Karpas-422 (cell line): ENCODE measurements around the gene CD200R1. TPM values are rescaled to one million over a fixed set of nuclear protein-coding genes. Genes with fewer than 3 reads are reported as not detected.

Experiments used
- DNase-seq: peaks from one replicate; pipeline ENCODE4 v3.0.0-alpha.2; 2015
- H2AFZ ChIP-seq: fragments of 200-600 bp; sonication (generic); 2 replicates; pipeline ENCODE4 v1.6.1; 2014; ENCODE audit warnings: antibody characterized with exemption, low read length, mixed read lengths
- H3K27ac ChIP-seq: fragments of 200-600 bp; sonication (generic); 2 replicates; pipeline ENCODE4 v1.5.1; 2014; ENCODE audit warnings: mild to moderate bottlenecking, low read length, moderate library complexity
- H3K27me3 ChIP-seq: fragments of 200-600 bp; sonication (generic); 2 replicates; pipeline ENCODE4 v1.6.1; 2014; ENCODE audit warnings: low read length, mixed read lengths
- H3K36me3 ChIP-seq: fragments of 200-600 bp; sonication (generic); 2 replicates; pipeline ENCODE4 v1.6.1; 2014; ENCODE audit warnings: low read length, mixed read lengths; ENCODE audit not compliant: insufficient read depth
- H3K4me1 ChIP-seq: fragments of 200-600 bp; sonication (generic); 2 replicates; pipeline ENCODE4 v1.6.1; 2014; ENCODE audit warnings: mild to moderate bottlenecking, low read length, mixed read lengths
- H3K4me2 ChIP-seq: fragments of 200-600 bp; sonication (generic); 2 replicates; pipeline ENCODE4 v1.6.1; 2014; ENCODE audit warnings: low read length, low read depth, mild to moderate bottlenecking; ENCODE audit not compliant: poor library complexity, severe bottlenecking
- H3K4me3 ChIP-seq: fragments of 200-600 bp; sonication (generic); 2 replicates; pipeline ENCODE4 v1.5.1; 2014; ENCODE audit warnings: mild to moderate bottlenecking, antibody characterized with exemption, low read length, mixed read lengths
- H3K79me2 ChIP-seq: fragments of 200-600 bp; sonication (generic); 2 replicates; pipeline ENCODE4 v1.6.1; 2014; ENCODE audit warnings: mild to moderate bottlenecking, low read length, mixed read lengths
- H3K9ac ChIP-seq: fragments of 200-600 bp; sonication (generic); 2 replicates; pipeline ENCODE4 v1.6.0; 2014; ENCODE audit warnings: low read length
- H3K9me2 ChIP-seq: fragments of 200-600 bp; sonication (generic), shearing (Covaris generic); replicated peaks from 2 replicates; pipeline ENCODE4 v1.6.0; 2014; ENCODE audit warnings: mild to moderate bottlenecking, low read length, moderate library complexity; ENCODE audit not compliant: insufficient read depth
- H3K9me3 ChIP-seq: fragments of 300-700, 200-600 bp; sonication (generic); 2 replicates; pipeline ENCODE4 v1.6.1; 2014; ENCODE audit warnings: low read length, mixed read lengths
- H4K20me1 ChIP-seq: fragments of 200-600 bp; sonication (generic); 2 replicates; pipeline ENCODE4 v1.6.1; 2014; ENCODE audit warnings: mild to moderate bottlenecking, antibody characterized with exemption, low read length, low read depth; ENCODE audit not compliant: insufficient read depth
- total RNA-seq: library from RNA; depleted of rRNA; stranded (reverse); fragments of >200 nt; shearing (Covaris generic); gene quantifications from 2 replicates; pipeline ENCODE4 v1.2.3, GENCODE V29; 2014; ENCODE audit warnings: low replicate concordance

CD200R1 gene
- total RNA-seq, 1 experiment from 2014 or later = not detected

DNA sequence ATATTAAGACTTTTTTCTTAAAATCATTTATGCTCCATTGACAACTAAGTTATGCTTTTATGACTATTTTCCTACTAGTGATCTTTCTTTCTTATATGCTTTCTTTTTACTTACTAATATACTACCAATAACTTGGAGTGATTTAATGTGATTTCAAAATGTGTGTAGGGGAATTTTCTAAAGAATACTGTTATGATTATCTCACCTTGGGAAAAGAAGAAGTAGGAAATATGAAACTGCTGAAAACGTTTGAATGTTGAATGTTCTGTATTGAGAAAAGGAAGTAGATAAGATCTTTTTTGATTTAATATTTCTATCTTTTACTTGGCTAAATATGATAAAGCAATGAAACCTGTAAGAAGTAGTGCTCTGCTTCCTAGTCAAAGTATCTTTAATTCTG lies 7.8 kb upstream of the CD200R1 start:
- no peak overlapping the region for H3K9ac ChIP-seq
- H2AFZ ChIP-seq = no peak overlapping the region
- peaks cover 6% of the 10 kb centered on the region; the same call in 1 of the 2 replicates for H3K4me1 ChIP-seq
- no peak overlapping the region for H3K4me3 ChIP-seq
- no peaks in the 10 kb centered on the region for H3K9me2 ChIP-seq
- H3K4me2 ChIP-seq = no peak overlapping the region
- H4K20me1 ChIP-seq = no peaks in the 10 kb centered on the region
- no peaks in the 10 kb centered on the region for H3K9me3 ChIP-seq
- no peaks in the 10 kb centered on the region for H3K27me3 ChIP-seq
- no peak for DNase-seq
- no peak overlapping the region for H3K27ac ChIP-seq
- no peaks in the 10 kb centered on the region for H3K79me2 ChIP-seq
- no peaks in the 10 kb centered on the region for H3K36me3 ChIP-seq

DNA sequence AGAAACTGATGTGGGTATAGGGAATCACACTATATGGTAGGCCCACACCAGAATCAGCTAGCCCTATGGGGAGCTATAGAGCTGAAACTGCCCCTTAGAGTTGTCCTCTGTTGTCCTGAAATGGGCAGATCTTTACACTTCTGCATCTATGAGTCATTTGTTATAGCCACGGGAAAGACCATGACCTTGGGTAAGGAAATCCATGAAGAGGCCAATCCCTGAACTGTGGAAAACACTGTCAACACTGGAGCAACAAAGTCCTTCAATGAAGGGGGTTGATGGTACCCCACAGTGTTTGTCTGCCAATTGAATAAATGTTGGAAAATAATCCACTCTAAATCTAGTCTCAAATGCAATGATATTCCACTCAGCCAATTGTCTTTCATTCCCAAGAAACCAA lies 5.2 kb upstream of the CD200R1 start:
- DNase-seq = no peak
- H4K20me1 ChIP-seq = no peaks in the 10 kb centered on the region
- no peaks in the 10 kb centered on the region for H3K9me2 ChIP-seq
- no peaks in the 10 kb centered on the region for H3K27me3 ChIP-seq
- H3K9ac ChIP-seq = no peak overlapping the region
- no peaks in the 10 kb centered on the region for H3K9me3 ChIP-seq
- H3K79me2 ChIP-seq = no peaks in the 10 kb centered on the region
- no peak overlapping the region for H3K27ac ChIP-seq
- no peak overlapping the region for H3K4me2 ChIP-seq
- H3K4me3 ChIP-seq = no peak overlapping the region
- H3K36me3 ChIP-seq = no peaks in the 10 kb centered on the region
- H3K4me1 ChIP-seq = peaks cover 6% of the 10 kb centered on the region; the same call in 1 of the 2 replicates
- no peak overlapping the region for H2AFZ ChIP-seq

DNA sequence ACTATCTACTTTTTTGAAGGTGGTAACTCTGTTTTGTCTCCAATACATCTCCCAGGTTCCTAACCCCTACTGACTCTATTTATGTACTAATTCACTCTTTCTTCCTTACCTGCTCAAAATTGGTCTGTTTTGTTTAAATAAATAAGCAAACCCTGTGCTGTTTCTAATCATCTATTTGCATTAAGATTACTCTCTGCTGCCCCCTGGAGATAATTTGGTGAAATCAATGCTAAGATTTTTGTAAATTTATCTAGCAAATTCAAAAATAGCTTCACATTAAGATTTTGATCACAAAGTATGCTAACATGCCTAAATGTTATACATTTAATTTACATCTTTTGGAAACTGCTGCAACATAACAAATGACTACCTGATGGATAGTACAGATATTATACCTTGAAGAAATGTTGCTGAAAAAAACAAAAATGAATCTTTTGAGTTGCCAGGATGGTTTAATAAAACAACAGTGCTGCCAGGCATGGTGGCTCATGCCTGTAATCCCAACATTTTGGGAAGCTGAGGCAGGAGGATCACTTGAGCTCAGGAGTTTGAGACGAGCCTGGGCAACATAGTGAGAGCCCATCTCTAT lies 4.4 kb upstream of the CD200R1 start:
- no peak overlapping the region for H3K4me3 ChIP-seq
- H2AFZ ChIP-seq = no peak overlapping the region
- no peaks in the 10 kb centered on the region for H3K79me2 ChIP-seq
- H3K9ac ChIP-seq = no peak overlapping the region
- H3K4me2 ChIP-seq = no peak overlapping the region
- H3K9me3 ChIP-seq = no peaks in the 10 kb centered on the region
- peak; percentile 78 for DNase-seq
- H3K27ac ChIP-seq = no peak overlapping the region
- no peaks in the 10 kb centered on the region for H3K27me3 ChIP-seq
- no peaks in the 10 kb centered on the region for H4K20me1 ChIP-seq
- peaks cover 6% of the 10 kb centered on the region; the same call in 1 of the 2 replicates for H3K4me1 ChIP-seq
- H3K9me2 ChIP-seq = no peaks in the 10 kb centered on the region
- H3K36me3 ChIP-seq = no peaks in the 10 kb centered on the region

DNA sequence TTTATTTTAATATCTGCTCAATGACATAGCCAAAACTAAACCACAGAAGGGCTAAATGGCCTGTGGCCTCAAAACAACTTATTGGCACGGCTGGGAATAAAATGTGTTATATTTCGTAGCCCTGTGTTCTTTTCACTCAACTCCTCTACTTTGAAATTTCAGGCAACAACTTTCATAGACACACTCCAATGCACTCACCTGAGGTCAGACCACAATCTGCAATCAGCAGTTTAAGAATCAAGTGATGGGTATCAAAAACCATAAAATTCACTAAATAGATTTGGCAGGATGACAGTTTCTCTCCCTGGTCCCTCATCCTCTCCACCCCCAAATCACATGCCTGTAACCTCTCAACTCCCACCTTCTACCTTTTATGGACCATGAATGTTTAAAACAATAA lies 2.0 kb upstream of the CD200R1 start:
- Histone ChIP-seq H3K9me2 (no peaks in the 10 kb centered on the region), H3K27ac (no peak overlapping the region), H3K9ac (no peak overlapping the region), H3K4me3 (no peak overlapping the region), H3K79me2 (no peaks in the 10 kb centered on the region), H3K27me3 (no peaks in the 10 kb centered on the region), H3K4me2 (no peak overlapping the region), H3K4me1 (no peaks in the 10 kb centered on the region), H3K9me3 (no peaks in the 10 kb centered on the region), H3K36me3 (no peaks in the 10 kb centered on the region), H4K20me1 (no peaks in the 10 kb centered on the region), H2AFZ (no peak overlapping the region)
- no peak for DNase-seq

DNA sequence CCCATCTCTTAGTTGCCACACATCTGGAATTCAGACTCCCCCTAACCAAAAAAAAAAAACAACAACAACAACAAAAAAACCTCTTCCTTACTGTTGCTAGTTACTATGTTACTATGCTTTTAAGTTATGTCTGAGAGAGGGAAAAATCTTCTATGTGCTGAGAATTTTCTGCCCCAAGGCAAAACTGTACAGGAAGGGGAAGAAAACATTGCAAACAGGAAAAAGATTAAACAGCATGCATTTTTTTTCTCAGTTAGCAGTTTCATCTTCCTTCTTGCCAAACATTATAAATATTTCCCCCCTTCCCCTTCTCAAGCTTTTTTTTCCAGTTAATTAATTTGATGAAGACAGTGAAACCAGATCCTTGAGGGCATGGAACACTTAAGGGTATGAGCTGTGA lies 1.1 kb upstream of the CD200R1 start:
- Histone ChIP-seq H3K4me1 (no peaks in the 10 kb centered on the region), H3K27me3 (no peaks in the 10 kb centered on the region), H3K9me3 (no peaks in the 10 kb centered on the region), H3K36me3 (no peaks in the 10 kb centered on the region), H2AFZ (no peak overlapping the region), H3K79me2 (no peaks in the 10 kb centered on the region), H3K4me2 (no peak overlapping the region), H3K9ac (no peak overlapping the region), H3K27ac (no peak overlapping the region), H4K20me1 (no peaks in the 10 kb centered on the region), H3K4me3 (no peak overlapping the region), H3K9me2 (no peaks in the 10 kb centered on the region)
- DNase-seq = no peak

DNA sequence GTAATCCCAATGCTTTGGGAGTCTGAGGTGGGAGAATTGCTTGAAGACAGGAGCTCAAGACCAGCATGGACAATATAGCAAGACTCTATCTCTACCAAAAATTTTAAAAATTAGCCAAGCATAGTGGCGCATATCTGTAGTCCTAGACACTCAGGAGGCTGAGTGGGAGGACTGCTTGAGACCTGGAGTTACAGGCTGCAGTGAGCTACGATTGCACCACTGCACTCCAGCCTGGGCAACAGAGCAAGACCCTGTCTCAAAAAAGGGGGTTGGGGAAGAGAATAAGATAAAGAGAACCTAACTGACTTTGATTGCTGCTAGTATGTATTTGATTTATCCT lies 755 bp downstream of the CD200R1 start:
- H3K27ac ChIP-seq = no peak overlapping the region

DNA sequence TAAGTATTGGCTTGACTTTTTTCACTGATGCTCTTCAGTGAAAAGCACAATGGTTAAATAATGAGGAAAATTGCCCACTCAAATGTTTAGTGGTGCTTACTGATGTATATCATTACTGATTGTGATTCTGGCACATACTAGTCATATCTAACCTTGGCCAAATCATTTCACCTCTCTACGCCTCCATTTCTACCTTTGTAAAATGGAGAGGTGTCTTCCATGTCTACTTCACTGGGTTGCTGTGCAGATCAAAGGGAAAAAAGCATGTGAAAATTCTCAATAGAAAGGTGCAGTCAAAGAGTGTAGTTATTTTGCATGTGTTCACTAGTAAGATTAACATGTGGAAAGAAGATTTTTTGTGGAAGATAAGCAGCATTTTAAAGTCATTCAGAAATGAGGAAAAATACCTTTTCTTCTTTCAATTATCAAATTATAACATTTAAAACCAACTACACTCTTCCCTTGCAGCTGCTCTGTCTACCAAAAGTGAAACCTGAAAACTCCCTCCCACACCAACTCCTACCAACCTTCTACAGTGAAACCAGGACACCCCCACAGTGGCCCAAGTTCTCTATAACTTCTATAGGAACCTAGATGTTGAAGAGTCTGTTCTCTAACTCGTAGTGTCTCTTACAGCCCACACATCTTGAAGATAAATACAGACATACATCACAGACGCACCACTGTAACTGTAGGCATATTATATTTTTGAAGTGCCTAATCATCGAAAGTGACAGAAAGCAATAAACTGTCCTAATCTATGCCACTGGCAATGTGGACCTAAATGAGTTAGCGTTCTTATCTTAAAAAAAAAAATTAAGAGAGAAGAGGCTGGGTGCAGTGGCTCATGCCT lies 1.4 kb downstream of the CD200R1 start:
- no peak overlapping the region for H3K4me3 ChIP-seq
- no peak for DNase-seq

More for the DNA sequence above, 755 bp downstream of the CD200R1 start:
- H4K20me1 ChIP-seq = no peaks in the 10 kb centered on the region
- H3K9ac ChIP-seq = no peak overlapping the region
- no peaks in the 10 kb centered on the region for H3K9me2 ChIP-seq
- H3K4me2 ChIP-seq = no peak overlapping the region
- H3K79me2 ChIP-seq = no peaks in the 10 kb centered on the region
- no peak overlapping the region for H2AFZ ChIP-seq
- no peak for DNase-seq
- H3K9me3 ChIP-seq = no peaks in the 10 kb centered on the region
- no peaks in the 10 kb centered on the region for H3K4me1 ChIP-seq
- H3K27me3 ChIP-seq = no peaks in the 10 kb centered on the region
- no peak overlapping the region for H3K4me3 ChIP-seq
- no peaks in the 10 kb centered on the region for H3K36me3 ChIP-seq

DNA sequence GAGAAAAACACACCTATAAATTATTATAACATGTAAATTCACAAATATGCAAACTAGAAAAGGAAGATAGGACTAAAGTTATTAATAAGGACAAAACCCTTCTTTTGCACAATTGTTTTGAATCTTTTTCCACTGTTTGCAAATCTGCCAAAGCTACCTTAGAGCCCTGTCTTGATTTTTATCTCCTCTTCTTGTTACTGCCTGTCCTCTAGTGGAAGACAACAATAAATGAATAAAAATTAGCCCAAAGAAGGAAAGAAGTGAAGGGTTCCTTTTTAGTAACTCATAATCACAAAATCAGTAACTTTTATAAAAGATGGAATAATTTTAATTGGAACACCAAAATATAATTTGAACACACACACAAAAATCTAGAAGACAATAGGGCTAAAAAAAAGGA lies 2.7 kb downstream of the CD200R1 start:
- no peak overlapping the region for H3K9ac ChIP-seq
- no peak overlapping the region for H3K27ac ChIP-seq
- H3K4me1 ChIP-seq = no peaks in the 10 kb centered on the region
- no peaks in the 10 kb centered on the region for H3K9me2 ChIP-seq
- H3K36me3 ChIP-seq = no peaks in the 10 kb centered on the region
- no peaks in the 10 kb centered on the region for H3K9me3 ChIP-seq
- H3K4me2 ChIP-seq = no peak overlapping the region
- H3K79me2 ChIP-seq = no peaks in the 10 kb centered on the region
- H2AFZ ChIP-seq = no peak overlapping the region
- no peaks in the 10 kb centered on the region for H4K20me1 ChIP-seq
- DNase-seq = no peak
- H3K4me3 ChIP-seq = no peak overlapping the region
- H3K27me3 ChIP-seq = no peaks in the 10 kb centered on the region

More for the DNA sequence above, 1.4 kb downstream of the CD200R1 start:
- no peaks in the 10 kb centered on the region for H3K36me3 ChIP-seq
- no peaks in the 10 kb centered on the region for H3K9me2 ChIP-seq
- H3K9me3 ChIP-seq = no peaks in the 10 kb centered on the region
- H3K9ac ChIP-seq = no peak overlapping the region
- H2AFZ ChIP-seq = no peak overlapping the region
- no peaks in the 10 kb centered on the region for H3K79me2 ChIP-seq
- H3K4me2 ChIP-seq = no peak overlapping the region
- no peaks in the 10 kb centered on the region for H3K4me1 ChIP-seq
- no peak overlapping the region for H3K27ac ChIP-seq
- H3K27me3 ChIP-seq = no peaks in the 10 kb centered on the region
- no peaks in the 10 kb centered on the region for H4K20me1 ChIP-seq
